ENCODE results near the gene MUC21.

MUC21 gene

GRCh38 chr6:31033075-31033474 lies 49.6 kb downstream of the MUC21 start:
- WGBS (ENCODE audit: extremely low coverage, insufficient coverage, insufficient read length): no CpG with 5 or more reads among the region's 4 CpGs
- Histone ChIP-seq H4K8ac (ENCODE audit: low read depth, low read length) (no peak overlapping the region), H3K9ac (ENCODE audit: low read length) (no peak overlapping the region)

GRCh38 chr6:31035862-31036497 lies 52.5 kb downstream of the MUC21 start:
- no peak overlapping the region for H2BK5ac ChIP-seq (ENCODE audit: low read depth, low read length, poor library complexity)
- no peak overlapping the region for H2AFZ ChIP-seq (ENCODE audit: insufficient read depth, low read length, poor library complexity)
- no peak overlapping the region for H2BK12ac ChIP-seq (ENCODE audit: low read length)
- H3K23ac ChIP-seq (ENCODE audit: low read length): no peak overlapping the region
- H3K4me2 ChIP-seq (ENCODE audit: low read length): no peak overlapping the region
- H3K79me1 ChIP-seq (ENCODE audit: low read length): peaks cover 4% of the 10 kb centered on the region
- WGBS (ENCODE audit: extremely low coverage, insufficient coverage, insufficient read length): no CpG with 5 or more reads among the region's 4 CpGs
- no peak overlapping the region for H2BK120ac ChIP-seq (ENCODE audit: insufficient read depth, low read length, poor library complexity)
- no peak overlapping the region for H3K9ac ChIP-seq (ENCODE audit: low read length)
- no peak for DNase-seq
- no peak overlapping the region for H4K91ac ChIP-seq (ENCODE audit: low read depth, low read length)
- H3K79me2 ChIP-seq (ENCODE audit: control insufficient read depth, insufficient read depth, low read length, poor library complexity): no peaks in the 10 kb centered on the region
- H3K18ac ChIP-seq (ENCODE audit: low read length): no peak overlapping the region
- no peak overlapping the region for H3K4me3 ChIP-seq (ENCODE audit: low read depth, low read length)
- H3K36me3 ChIP-seq (ENCODE audit: control insufficient read depth in 1 of 2, insufficient read depth in 2 of 2, low read length in 2 of 2): no peaks in the 10 kb centered on the region
- H2AK5ac ChIP-seq (ENCODE audit: low read length): no peak overlapping the region
- no peak overlapping the region for H4K12ac ChIP-seq (ENCODE audit: low read depth, low read length)
- H3K14ac ChIP-seq (ENCODE audit: low read length): no peak overlapping the region
- no peak overlapping the region for H4K8ac ChIP-seq (ENCODE audit: low read depth, low read length)
- no peak overlapping the region for H3K4ac ChIP-seq (ENCODE audit: low read depth, low read length)
- no peaks in the 10 kb centered on the region for H3K9me3 ChIP-seq (ENCODE audit: insufficient read depth, low read depth, low read length)
- H3K4me1 ChIP-seq (ENCODE audit: control insufficient read depth in 1 of 2, insufficient read depth in 2 of 2, low read length in 2 of 2): peaks cover 10 to 16% of the 10 kb centered on the region in 2 experiments
- H3K27ac ChIP-seq (ENCODE audit: low read depth, low read length): no peak overlapping the region
- no peaks in the 10 kb centered on the region for H3K27me3 ChIP-seq (ENCODE audit: insufficient read depth, low read length)

More at GRCh38 chr6:31033075-31033474, 49.6 kb downstream of the MUC21 start:
- no peak overlapping the region for H3K27ac ChIP-seq (ENCODE audit: low read depth, low read length)
- H2AK5ac ChIP-seq (ENCODE audit: low read length): no peak overlapping the region
- no peak overlapping the region for H4K12ac ChIP-seq (ENCODE audit: low read depth, low read length)
- no peak overlapping the region for H2BK120ac ChIP-seq (ENCODE audit: insufficient read depth, low read length, poor library complexity)
- no peak for DNase-seq
- peaks cover 8 to 14% of the 10 kb centered on the region in 2 experiments for H3K4me1 ChIP-seq (ENCODE audit: control insufficient read depth in 1 of 2, insufficient read depth in 2 of 2, low read length in 2 of 2)
- no peaks in the 10 kb centered on the region for H3K79me1 ChIP-seq (ENCODE audit: low read length)
- no peaks in the 10 kb centered on the region for H3K36me3 ChIP-seq (ENCODE audit: control insufficient read depth in 1 of 2, insufficient read depth in 2 of 2, low read length in 2 of 2)
- no peaks in the 10 kb centered on the region for H3K79me2 ChIP-seq (ENCODE audit: control insufficient read depth, insufficient read depth, low read length, poor library complexity)
- H3K4ac ChIP-seq (ENCODE audit: low read depth, low read length): no peak overlapping the region
- no peak overlapping the region for H3K14ac ChIP-seq (ENCODE audit: low read length)
- no peak overlapping the region for H2AFZ ChIP-seq (ENCODE audit: insufficient read depth, low read length, poor library complexity)
- no peak overlapping the region for H2BK5ac ChIP-seq (ENCODE audit: low read depth, low read length, poor library complexity)
- H3K4me3 ChIP-seq (ENCODE audit: low read depth, low read length): no peak overlapping the region
- no peak overlapping the region for H3K18ac ChIP-seq (ENCODE audit: low read length)
- H4K91ac ChIP-seq (ENCODE audit: low read depth, low read length): no peak overlapping the region
- no peak overlapping the region for H3K23ac ChIP-seq (ENCODE audit: low read length)
- H3K4me2 ChIP-seq (ENCODE audit: low read length): no peak overlapping the region
- no peaks in the 10 kb centered on the region for H3K27me3 ChIP-seq (ENCODE audit: insufficient read depth, low read length)
- H3K9me3 ChIP-seq (ENCODE audit: insufficient read depth, low read depth, low read length): peaks cover 15% of the 10 kb centered on the region
- H2BK12ac ChIP-seq (ENCODE audit: low read length): no peak overlapping the region

GRCh38 chr6:31037169-31037568 lies 53.7 kb downstream of the MUC21 start:
- Histone ChIP-seq H4K91ac (ENCODE audit: low read depth, low read length) (peak overlapping the region; percentile 3), H4K8ac (ENCODE audit: low read depth, low read length) (no peak overlapping the region), H4K12ac (ENCODE audit: low read depth, low read length) (no peak overlapping the region), H3K23ac (ENCODE audit: low read length) (no peak overlapping the region), H3K9ac (ENCODE audit: low read length) (no peak overlapping the region), H2BK5ac (ENCODE audit: low read depth, low read length, poor library complexity) (no peak overlapping the region), H3K4me1 (ENCODE audit: control insufficient read depth in 1 of 2, insufficient read depth in 2 of 2, low read length in 2 of 2) (peaks cover 11 to 17% of the 10 kb centered on the region in 2 experiments), H3K18ac (ENCODE audit: low read length) (no peak overlapping the region), H2BK12ac (ENCODE audit: low read length) (no peak overlapping the region), H3K27ac (ENCODE audit: low read depth, low read length) (no peak overlapping the region), H2BK120ac (ENCODE audit: insufficient read depth, low read length, poor library complexity) (no peak overlapping the region), H3K79me1 (ENCODE audit: low read length) (peaks cover 6% of the 10 kb centered on the region), H3K27me3 (ENCODE audit: insufficient read depth, low read length) (no peaks in the 10 kb centered on the region), H3K36me3 (ENCODE audit: control insufficient read depth in 1 of 2, insufficient read depth in 2 of 2, low read length in 2 of 2) (no peaks in the 10 kb centered on the region), H2AK5ac (ENCODE audit: low read length) (no peak overlapping the region), H3K14ac (ENCODE audit: low read length) (no peak overlapping the region), H3K4ac (ENCODE audit: low read depth, low read length) (no peak overlapping the region), H3K4me2 (ENCODE audit: low read length) (no peak overlapping the region), H3K79me2 (ENCODE audit: control insufficient read depth, insufficient read depth, low read length, poor library complexity) (no peaks in the 10 kb centered on the region), H2AFZ (ENCODE audit: insufficient read depth, low read length, poor library complexity) (no peak overlapping the region), H3K4me3 (ENCODE audit: low read depth, low read length) (no peak overlapping the region), H3K9me3 (ENCODE audit: insufficient read depth, low read depth, low read length) (no peaks in the 10 kb centered on the region)
- DNase-seq: peak in 1 of 2 donors; percentile 30
- no CpG with 5 or more reads among the region's 7 CpGs for WGBS (ENCODE audit: extremely low coverage, insufficient coverage, insufficient read length)

- Histone ChIP-seq H3K18ac (ENCODE audit: low read length) (no peak overlapping the region), H3K27me3 (ENCODE audit: insufficient read depth, low read length) (no peaks in the 10 kb centered on the region), H3K14ac (ENCODE audit: low read length) (no peak overlapping the region), H4K12ac (ENCODE audit: low read depth, low read length) (no peak overlapping the region), H2BK5ac (ENCODE audit: low read depth, low read length, poor library complexity) (no peak overlapping the region), H2AFZ (ENCODE audit: insufficient read depth, low read length, poor library complexity) (no peak overlapping the region), H3K79me2 (ENCODE audit: control insufficient read depth, insufficient read depth, low read length, poor library complexity) (no peaks in the 10 kb centered on the region), H2AK5ac (ENCODE audit: low read length) (no peak overlapping the region), H3K79me1 (ENCODE audit: low read length) (peaks cover 6% of the 10 kb centered on the region), H4K91ac (ENCODE audit: low read depth, low read length) (peak overlapping the region; percentile 6), H3K36me3 (ENCODE audit: control insufficient read depth in 1 of 2, insufficient read depth in 2 of 2, low read length in 2 of 2) (no peaks in the 10 kb centered on the region), H3K4ac (ENCODE audit: low read depth, low read length) (no peak overlapping the region), H3K9ac (ENCODE audit: low read length) (no peak overlapping the region), H2BK12ac (ENCODE audit: low read length) (no peak overlapping the region), H3K4me3 (ENCODE audit: low read depth, low read length) (no peak overlapping the region), H4K8ac (ENCODE audit: low read depth, low read length) (no peak overlapping the region), H2BK120ac (ENCODE audit: insufficient read depth, low read length, poor library complexity) (no peak overlapping the region), H3K4me2 (ENCODE audit: low read length) (no peak overlapping the region), H3K23ac (ENCODE audit: low read length) (no peak overlapping the region), H3K4me1 (ENCODE audit: control insufficient read depth in 1 of 2, insufficient read depth in 2 of 2, low read length in 2 of 2) (peaks cover 11 to 17% of the 10 kb centered on the region in 2 experiments), H3K27ac (ENCODE audit: low read depth, low read length) (no peak overlapping the region), H3K9me3 (ENCODE audit: insufficient read depth, low read depth, low read length) (no peaks in the 10 kb centered on the region)
- peak in 1 of 2 donors; percentile 47 for DNase-seq
- no CpG with 5 or more reads among the region's 3 CpGs for WGBS (ENCODE audit: extremely low coverage, insufficient coverage, insufficient read length)
Observed at GRCh38 chr6:31037682-31038081, 54.2 kb downstream of the MUC21 start.
